HG03442 (cell line): ENCODE results near the gene KBTBD8.
A peak's percentile ranks its signal among the peaks of the same experiment; 100 is the strongest.

Experiments used
- ATAC-seq: cut with Tn5 transposase; IDR thresholded peaks from one replicate; pipeline ENCODE4 v1.9.1; 2021; ENCODE audit warnings: mild to moderate bottlenecking, moderate library complexity; ENCODE audit not compliant: unreplicated experiment

KBTBD8 gene

GRCh38 chr3:67033079-67033478 lies 35.0 kb downstream of the KBTBD8 start:
- ATAC-seq = no peak

GRCh38 chr3:67034371-67034770 lies 36.3 kb downstream of the KBTBD8 start:
- no peak for ATAC-seq

GRCh38 chr3:67037615-67038014 lies 39.5 kb downstream of the KBTBD8 start:
- ATAC-seq = no peak

GRCh38 chr3:67044295-67044694 lies 46.2 kb downstream of the KBTBD8 start:
- ATAC-seq = no peak

GRCh38 chr3:67044955-67045354 lies 46.8 kb downstream of the KBTBD8 start:
- ATAC-seq = no peak

GRCh38 chr3:67045711-67046465 lies 47.8 kb downstream of the KBTBD8 start:
- no peak for ATAC-seq

- no peak for ATAC-seq
These were observed 48.9 kb downstream of the KBTBD8 start for GRCh38 chr3:67047051-67047450.

GRCh38 chr3:67048067-67048714 lies 50.1 kb downstream of the KBTBD8 start:
- peak; percentile 93 for ATAC-seq

GRCh38 chr3:67048715-67049074 lies 50.6 kb downstream of the KBTBD8 start:
- ATAC-seq = peak; percentile 67

- ATAC-seq = no peak
These were observed 61.3 kb downstream of the KBTBD8 start for GRCh38 chr3:67059443-67059842.
